OCI-LY1 (cell line): ENCODE measurements around the gene WDPCP.

Experiments used
- H2AFZ ChIP-seq: fragments of 200-600 bp; sonication (generic), shearing (Covaris generic); 2 replicates; pipeline ENCODE4 v1.6.0; 2014; ENCODE audit warnings: antibody characterized with exemption, mild to moderate bottlenecking, low read length
- H3F3A ChIP-seq: fragments of 200-600 bp; sonication (generic), shearing (Covaris generic); 2 replicates; pipeline ENCODE4 v1.6.0; 2014; ENCODE audit warnings: mild to moderate bottlenecking, antibody characterized with exemption, low read length, moderate library complexity; ENCODE audit not compliant: insufficient read depth
- H3K27ac ChIP-seq: fragments of 200-600 bp; sonication (generic); 2 replicates; pipeline ENCODE4 v1.5.1; 2014; ENCODE audit warnings: low read length, mixed run types, mild to moderate bottlenecking, low read depth; ENCODE audit not compliant: poor library complexity, severe bottlenecking
- H3K27me3 ChIP-seq: fragments of 200-600 bp; sonication (generic); 2 replicates; pipeline ENCODE4 v1.6.0; 2014; ENCODE audit warnings: antibody characterized with exemption, mild to moderate bottlenecking, low read length, moderate library complexity; ENCODE audit not compliant: insufficient read depth
- H3K36me3 ChIP-seq: fragments of 200-600 bp; sonication (generic); 2 replicates; pipeline ENCODE4 v1.6.1; 2014; ENCODE audit warnings: mild to moderate bottlenecking, antibody characterized with exemption, low read length, moderate library complexity, mixed read lengths; ENCODE audit not compliant: insufficient read depth
- H3K4me1 ChIP-seq: fragments of 200-600 bp; sonication (generic); 2 replicates; pipeline ENCODE4 v1.5.1; 2014; ENCODE audit warnings: mild to moderate bottlenecking, low read length, moderate library complexity; ENCODE audit not compliant: insufficient read depth, severe bottlenecking
- H3K4me2 ChIP-seq: fragments of 200-600 bp; sonication (generic), shearing (Covaris generic); 2 replicates; pipeline ENCODE4 v1.6.1; 2014; ENCODE audit warnings: low read length
- H3K4me3 ChIP-seq: fragments of 200-600 bp; sonication (generic); 2 replicates; pipeline ENCODE4 v1.5.1; 2014; ENCODE audit warnings: low read length, low read depth, mild to moderate bottlenecking, mixed read lengths; ENCODE audit not compliant: poor library complexity, severe bottlenecking
- H3K79me2 ChIP-seq: fragments of 200-600 bp; shearing (Covaris generic); 2 replicates; pipeline ENCODE4 v1.6.1; 2016; ENCODE audit warnings: mixed run types, low read length, mixed read lengths; ENCODE audit not compliant: insufficient read depth
- H3K9ac ChIP-seq: fragments of 200-600 bp; sonication (generic), shearing (Covaris generic); 2 replicates; pipeline ENCODE4 v1.6.1; 2014; ENCODE audit warnings: mild to moderate bottlenecking, low read length, mixed read lengths
- H3K9me2 ChIP-seq: fragments of 200-600 bp; sonication (generic), shearing (Covaris generic); 2 replicates; pipeline ENCODE4 v1.6.1; 2014; ENCODE audit warnings: low read depth, mild to moderate bottlenecking, low read length, mixed read lengths
- H3K9me3 ChIP-seq: fragments of 200-600 bp; shearing (Covaris generic); 2 replicates; pipeline ENCODE4 v1.6.1; 2014; ENCODE audit warnings: low read length, mixed read lengths
- H4K20me1 ChIP-seq: fragments of 200-600 bp; sonication (generic), shearing (Covaris generic); 2 replicates; pipeline ENCODE4 v1.6.0; 2016; ENCODE audit warnings: mild to moderate bottlenecking, low read length; ENCODE audit not compliant: insufficient read depth
- EZH2 ChIP-seq: fragments of 200-600 bp; sonication (generic), shearing (Covaris generic); IDR thresholded peaks from 2 replicates; pipeline ENCODE4 v1.8.0; 2017; ENCODE audit warnings: borderline replicate concordance, mixed run types, mild to moderate bottlenecking, antibody characterized with exemption, low read length, moderate library complexity, mixed read lengths
- TF ChIP-seq, protein P1 (sequence below): fragments of 200-600 bp; sonication (generic), shearing (Covaris generic); IDR thresholded peaks from 2 replicates; pipeline ENCODE4 v1.5.1; 2017; ENCODE audit warnings: mild to moderate bottlenecking, antibody characterized with exemption, low read length, moderate library complexity, mixed read lengths

WDPCP gene

DNA sequence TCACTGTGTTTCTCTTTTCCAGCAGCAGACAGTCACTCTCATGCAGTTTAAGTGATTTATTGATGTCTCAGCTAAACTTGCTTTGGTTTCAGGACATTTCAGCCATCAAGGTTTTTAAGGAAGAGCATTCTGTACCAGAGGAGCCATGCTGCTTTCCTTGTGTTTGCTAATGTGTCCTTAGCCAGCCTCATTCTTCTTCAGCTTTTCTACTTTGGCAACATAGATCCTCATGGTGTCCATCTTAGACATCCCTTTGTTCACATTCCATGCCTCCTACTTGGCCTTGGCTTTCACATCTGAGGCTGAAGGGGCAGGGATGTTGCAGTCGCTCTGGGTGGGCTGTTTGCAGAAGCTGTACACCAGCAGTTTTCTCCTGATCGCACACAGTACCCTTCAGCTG is 469.5 kb downstream of the WDPCP start:
- H3F3A ChIP-seq = no peaks in the 10 kb centered on the region
- no peak overlapping the region for H2AFZ ChIP-seq
- H3K27me3 ChIP-seq = no peaks in the 10 kb centered on the region
- no peak overlapping the region for H3K4me2 ChIP-seq
- TF ChIP-seq, protein P1, sequence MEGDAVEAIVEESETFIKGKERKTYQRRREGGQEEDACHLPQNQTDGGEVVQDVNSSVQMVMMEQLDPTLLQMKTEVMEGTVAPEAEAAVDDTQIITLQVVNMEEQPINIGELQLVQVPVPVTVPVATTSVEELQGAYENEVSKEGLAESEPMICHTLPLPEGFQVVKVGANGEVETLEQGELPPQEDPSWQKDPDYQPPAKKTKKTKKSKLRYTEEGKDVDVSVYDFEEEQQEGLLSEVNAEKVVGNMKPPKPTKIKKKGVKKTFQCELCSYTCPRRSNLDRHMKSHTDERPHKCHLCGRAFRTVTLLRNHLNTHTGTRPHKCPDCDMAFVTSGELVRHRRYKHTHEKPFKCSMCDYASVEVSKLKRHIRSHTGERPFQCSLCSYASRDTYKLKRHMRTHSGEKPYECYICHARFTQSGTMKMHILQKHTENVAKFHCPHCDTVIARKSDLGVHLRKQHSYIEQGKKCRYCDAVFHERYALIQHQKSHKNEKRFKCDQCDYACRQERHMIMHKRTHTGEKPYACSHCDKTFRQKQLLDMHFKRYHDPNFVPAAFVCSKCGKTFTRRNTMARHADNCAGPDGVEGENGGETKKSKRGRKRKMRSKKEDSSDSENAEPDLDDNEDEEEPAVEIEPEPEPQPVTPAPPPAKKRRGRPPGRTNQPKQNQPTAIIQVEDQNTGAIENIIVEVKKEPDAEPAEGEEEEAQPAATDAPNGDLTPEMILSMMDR = no peak
- TF ChIP-seq EZH2 = no peak
- no peak overlapping the region for H3K9ac ChIP-seq
- H3K27ac ChIP-seq = no peak overlapping the region
- no peaks in the 10 kb centered on the region for H3K79me2 ChIP-seq
- no peaks in the 10 kb centered on the region for H3K9me3 ChIP-seq
- no peaks in the 10 kb centered on the region for H3K36me3 ChIP-seq
- peaks cover under 1% of the 10 kb centered on the region for H3K4me1 ChIP-seq
- H3K9me2 ChIP-seq = no peaks in the 10 kb centered on the region
- H4K20me1 ChIP-seq = no peaks in the 10 kb centered on the region
- H3K4me3 ChIP-seq = no peak overlapping the region

- Histone ChIP-seq H4K20me1 (no peaks in the 10 kb centered on the region), H3K9me2 (no peaks in the 10 kb centered on the region), H3K9me3 (peaks cover 8% of the 10 kb centered on the region; the same call in 1 of the 2 replicates), H2AFZ (no peak overlapping the region), H3K79me2 (no peaks in the 10 kb centered on the region), H3K9ac (no peak overlapping the region), H3K4me2 (no peak overlapping the region), H3K27ac (no peak overlapping the region), H3K36me3 (no peaks in the 10 kb centered on the region), H3F3A (no peaks in the 10 kb centered on the region), H3K4me3 (no peak overlapping the region), H3K27me3 (no peaks in the 10 kb centered on the region), H3K4me1 (no peaks in the 10 kb centered on the region)
- TF ChIP-seq, protein P1 = no peak
Measured at GRCh38 chr2:63104482-63104881, 483.8 kb downstream of the WDPCP start.

GRCh38 chr2:63101954-63102353 is 486.3 kb downstream of the WDPCP start:
- no peak overlapping the region for H3K4me2 ChIP-seq
- H2AFZ ChIP-seq = no peak overlapping the region
- no peak overlapping the region for H3K4me3 ChIP-seq
- H3K27ac ChIP-seq = no peak overlapping the region
- no peaks in the 10 kb centered on the region for H4K20me1 ChIP-seq
- no peak overlapping the region for H3K9ac ChIP-seq
- no peaks in the 10 kb centered on the region for H3K27me3 ChIP-seq
- H3K9me2 ChIP-seq = no peaks in the 10 kb centered on the region
- H3K9me3 ChIP-seq = peaks cover 8% of the 10 kb centered on the region; the same call in 1 of the 2 replicates
- no peak for TF ChIP-seq EZH2
- TF ChIP-seq, protein P1 = no peak
- H3K36me3 ChIP-seq = no peaks in the 10 kb centered on the region
- no peaks in the 10 kb centered on the region for H3K4me1 ChIP-seq
- no peaks in the 10 kb centered on the region for H3K79me2 ChIP-seq
- no peaks in the 10 kb centered on the region for H3F3A ChIP-seq
